ENCODE results near the gene ENDOV. TPM values are rescaled to one million over a fixed set of nuclear protein-coding genes. Genes with fewer than 3 reads are reported as not detected.

The ENDOV gene
- total RNA-seq, 1 donor from 2014 or later: 30.7 TPM

- no peaks in the 10 kb centered on the region for H3K27me3 Mint-ChIP-seq
- H3K4me1 Mint-ChIP-seq (ENCODE audit: unreplicated experiment): no peaks in the 10 kb centered on the region
- DNase-seq (ENCODE audit: extremely low spot score, unreplicated experiment): no peak
- H3K9me3 Mint-ChIP-seq: no peaks in the 10 kb centered on the region
- peaks cover 16% of the 10 kb centered on the region for H3K36me3 Mint-ChIP-seq
- TF ChIP-seq CTCF (conservative IDR thresholded peaks at IDR 0.05): no peak
- H3K4me3 Mint-ChIP-seq: no peak overlapping the region
- no peak overlapping the region for H3K27ac Mint-ChIP-seq
Observed at GRCh38 chr17:80388175-80388574, 26.8 kb upstream of the ENDOV start.

- Mint-ChIP-seq H3K9me3 (no peaks in the 10 kb centered on the region), H3K27me3 (no peaks in the 10 kb centered on the region), H3K36me3 (peaks cover 13% of the 10 kb centered on the region), H3K27ac (no peak overlapping the region), H3K4me1 (ENCODE audit: unreplicated experiment) (no peaks in the 10 kb centered on the region), H3K4me3 (no peak overlapping the region)
- DNase-seq (ENCODE audit: extremely low spot score, unreplicated experiment): no peak
- TF ChIP-seq CTCF (conservative IDR thresholded peaks at IDR 0.05): no peak
Observed at GRCh38 chr17:80388601-80389000, 26.4 kb upstream of the ENDOV start.

GRCh38 chr17:80389011-80389995 lies 25.7 kb upstream of the ENDOV start:
- no peak overlapping the region for H3K4me3 Mint-ChIP-seq
- no peak for TF ChIP-seq CTCF (conservative IDR thresholded peaks at IDR 0.05)
- no peak for DNase-seq (ENCODE audit: extremely low spot score, unreplicated experiment)
- H3K27ac Mint-ChIP-seq: peak overlapping the region; percentile 54
- no peaks in the 10 kb centered on the region for H3K27me3 Mint-ChIP-seq
- H3K4me1 Mint-ChIP-seq (ENCODE audit: unreplicated experiment): no peaks in the 10 kb centered on the region
- no peaks in the 10 kb centered on the region for H3K9me3 Mint-ChIP-seq
- H3K36me3 Mint-ChIP-seq: peaks cover 10% of the 10 kb centered on the region

- Mint-ChIP-seq H3K27me3 (no peaks in the 10 kb centered on the region), H3K36me3 (peaks cover 5% of the 10 kb centered on the region), H3K4me1 (ENCODE audit: unreplicated experiment) (peaks cover 4% of the 10 kb centered on the region), H3K27ac (no peak overlapping the region), H3K4me3 (no peak overlapping the region), H3K9me3 (no peaks in the 10 kb centered on the region)
- no peak for TF ChIP-seq CTCF (conservative IDR thresholded peaks at IDR 0.05)
- DNase-seq (ENCODE audit: extremely low spot score, unreplicated experiment): no peak
Observed at GRCh38 chr17:80393241-80393890, 21.6 kb upstream of the ENDOV start.

GRCh38 chr17:80393961-80394360 lies 21.0 kb upstream of the ENDOV start:
- TF ChIP-seq CTCF (conservative IDR thresholded peaks at IDR 0.05): no peak
- DNase-seq (ENCODE audit: extremely low spot score, unreplicated experiment): no peak
- Mint-ChIP-seq H3K27me3 (no peaks in the 10 kb centered on the region), H3K27ac (no peak overlapping the region), H3K4me3 (no peak overlapping the region), H3K36me3 (peaks cover 5% of the 10 kb centered on the region), H3K9me3 (no peaks in the 10 kb centered on the region), H3K4me1 (ENCODE audit: unreplicated experiment) (peaks cover 4% of the 10 kb centered on the region)
